ENCODE data around the gene BCAS3. TPM values are rescaled to one million over a fixed set of nuclear protein-coding genes. Genes with fewer than 3 reads are reported as not detected.
A peak's percentile ranks its signal among the peaks of the same experiment; 100 is the strongest.

The BCAS3 gene
- total RNA-seq, 1 experiment from 2014 or later: 14.3 TPM

GRCh38 chr17:61395983-61396585 is 718.4 kb downstream of the BCAS3 start:
- no peaks in the 10 kb centered on the region for H3K27me3 ChIP-seq (replicated peaks)
- peaks cover 12% of the 10 kb centered on the region for H3K36me3 ChIP-seq
- peaks cover 10% of the 10 kb centered on the region for H3K9me3 ChIP-seq (replicated peaks)
- no peak for DNase-seq (ENCODE audit: low read depth in 1 of 2, low spot score in 2 of 2)
- no peak overlapping the region for H3K4me3 ChIP-seq
- peaks cover 28% of the 10 kb centered on the region for H3K4me1 ChIP-seq (replicated peaks)
- H3K27ac ChIP-seq: no peak overlapping the region

DNA sequence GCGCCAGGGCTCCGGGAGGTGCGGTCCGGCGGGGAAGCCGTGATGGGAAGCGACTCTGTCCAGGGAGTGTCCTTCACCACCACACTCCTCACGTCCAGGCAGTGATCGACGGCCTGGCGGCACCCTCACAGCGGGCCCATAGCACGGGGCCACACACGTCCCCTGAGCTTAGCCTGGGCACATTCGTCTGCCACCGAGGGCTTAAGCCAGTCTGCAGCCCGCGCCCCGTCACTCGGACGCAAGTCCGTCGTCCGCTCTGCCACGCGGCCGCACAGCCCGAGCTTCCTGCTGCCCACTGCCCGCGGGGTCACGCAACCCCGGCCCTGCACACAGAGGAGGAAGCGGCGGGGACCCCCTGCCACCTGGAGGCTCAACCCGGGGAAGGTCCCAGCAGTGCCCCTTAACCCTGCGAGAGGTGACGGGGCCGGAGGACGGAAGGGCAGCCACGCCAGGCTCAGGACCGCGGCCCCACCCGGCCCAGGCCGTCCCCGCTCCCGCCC is 719.0 kb downstream of the BCAS3 start:
- DNase-seq (ENCODE audit: low read depth in 1 of 2, low spot score in 2 of 2): no peak
- H3K27ac ChIP-seq: no peak overlapping the region
- peaks cover 34% of the 10 kb centered on the region for H3K4me1 ChIP-seq (replicated peaks)
- peaks cover 10% of the 10 kb centered on the region for H3K9me3 ChIP-seq (replicated peaks)
- no peaks in the 10 kb centered on the region for H3K27me3 ChIP-seq (replicated peaks)
- H3K36me3 ChIP-seq: peaks cover 12% of the 10 kb centered on the region
- peak overlapping the region; percentile 36 for H3K4me3 ChIP-seq

GRCh38 chr17:61397086-61397842 is 719.6 kb downstream of the BCAS3 start:
- Histone ChIP-seq H3K27me3 (replicated peaks) (no peaks in the 10 kb centered on the region), H3K4me1 (replicated peaks) (peaks cover 38% of the 10 kb centered on the region), H3K4me3 (peak overlapping the region; percentile 36), H3K36me3 (peaks cover 17% of the 10 kb centered on the region), H3K9me3 (replicated peaks) (peaks cover 10% of the 10 kb centered on the region), H3K27ac (no peak overlapping the region)
- DNase-seq (ENCODE audit: low read depth in 1 of 2, low spot score in 2 of 2): no peak

DNA sequence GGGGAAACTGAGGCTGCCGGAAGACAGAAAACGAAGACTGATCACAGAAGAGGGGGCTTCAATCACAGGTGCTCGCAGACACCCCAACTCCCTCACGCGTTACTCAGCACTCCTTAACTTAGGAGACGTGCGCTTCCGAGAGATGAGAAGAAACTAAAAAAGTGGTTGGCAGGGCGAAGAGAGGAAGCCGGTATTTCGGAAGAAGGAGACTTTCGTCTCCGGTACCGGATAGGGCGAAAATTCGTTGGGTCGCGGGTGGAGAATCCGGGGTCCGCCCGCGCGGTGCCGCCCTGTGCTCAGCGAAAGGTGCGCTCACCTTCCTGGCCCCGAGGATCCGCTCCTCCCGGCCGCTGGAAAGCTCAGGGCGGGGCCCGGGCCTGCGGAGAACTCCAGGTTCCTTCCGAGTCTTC is 721.1 kb downstream of the BCAS3 start:
- peak overlapping the region; percentile 70 for H3K27ac ChIP-seq
- peaks cover 38% of the 10 kb centered on the region for H3K4me1 ChIP-seq (replicated peaks)
- DNase-seq (ENCODE audit: low read depth in 1 of 2, low spot score in 2 of 2): no peak
- peaks cover 25% of the 10 kb centered on the region for H3K36me3 ChIP-seq
- H3K4me3 ChIP-seq: peak overlapping the region; percentile 96
- peaks cover 10% of the 10 kb centered on the region for H3K9me3 ChIP-seq (replicated peaks)
- no peaks in the 10 kb centered on the region for H3K27me3 ChIP-seq (replicated peaks)

- H3K9me3 ChIP-seq (replicated peaks): peaks cover 13% of the 10 kb centered on the region
- no peaks in the 10 kb centered on the region for H3K27me3 ChIP-seq (replicated peaks)
- peaks cover 38% of the 10 kb centered on the region for H3K4me1 ChIP-seq (replicated peaks)
- H3K27ac ChIP-seq: peak within 1 kb of the TSS; percentile 70
- H3K4me3 ChIP-seq: peak within 1 kb of the TSS; percentile 96
- peak; percentile 86 to 95 for DNase-seq (ENCODE audit: low read depth in 1 of 2, low spot score in 2 of 2)
- peaks cover 32% of the 10 kb centered on the region for H3K36me3 ChIP-seq
Observed at GRCh38 chr17:61399131-61400065, 721.7 kb downstream of the BCAS3 start, which contains the start of gene TBX2. Gene TBX2, plus strand, starts transcription at chr17:61399843. Its CDS starts 334 bp downstream, at chr17:61400177.

- DNase-seq (ENCODE audit: low read depth in 1 of 2, low spot score in 2 of 2): peak in 1 of 2 experiments; percentile 50
- Histone ChIP-seq H3K4me3 (peak overlapping the region; percentile 96), H3K27ac (no peak overlapping the region), H3K9me3 (replicated peaks) (peaks cover 14% of the 10 kb centered on the region), H3K4me1 (replicated peaks) (peaks cover 38% of the 10 kb centered on the region), H3K27me3 (replicated peaks) (no peaks in the 10 kb centered on the region), H3K36me3 (peaks cover 40% of the 10 kb centered on the region)
Observed at GRCh38 chr17:61400066-61400716, 722.5 kb downstream of the BCAS3 start.

- no peak for DNase-seq (ENCODE audit: low read depth in 1 of 2, low spot score in 2 of 2)
- Histone ChIP-seq H3K4me3 (peak overlapping the region; percentile 96), H3K9me3 (replicated peaks) (peaks cover 14% of the 10 kb centered on the region), H3K4me1 (replicated peaks) (peaks cover 38% of the 10 kb centered on the region), H3K27me3 (replicated peaks) (no peaks in the 10 kb centered on the region), H3K27ac (no peak overlapping the region), H3K36me3 (peaks cover 46% of the 10 kb centered on the region)
Observed at GRCh38 chr17:61400717-61401388, 723.2 kb downstream of the BCAS3 start.

DNA sequence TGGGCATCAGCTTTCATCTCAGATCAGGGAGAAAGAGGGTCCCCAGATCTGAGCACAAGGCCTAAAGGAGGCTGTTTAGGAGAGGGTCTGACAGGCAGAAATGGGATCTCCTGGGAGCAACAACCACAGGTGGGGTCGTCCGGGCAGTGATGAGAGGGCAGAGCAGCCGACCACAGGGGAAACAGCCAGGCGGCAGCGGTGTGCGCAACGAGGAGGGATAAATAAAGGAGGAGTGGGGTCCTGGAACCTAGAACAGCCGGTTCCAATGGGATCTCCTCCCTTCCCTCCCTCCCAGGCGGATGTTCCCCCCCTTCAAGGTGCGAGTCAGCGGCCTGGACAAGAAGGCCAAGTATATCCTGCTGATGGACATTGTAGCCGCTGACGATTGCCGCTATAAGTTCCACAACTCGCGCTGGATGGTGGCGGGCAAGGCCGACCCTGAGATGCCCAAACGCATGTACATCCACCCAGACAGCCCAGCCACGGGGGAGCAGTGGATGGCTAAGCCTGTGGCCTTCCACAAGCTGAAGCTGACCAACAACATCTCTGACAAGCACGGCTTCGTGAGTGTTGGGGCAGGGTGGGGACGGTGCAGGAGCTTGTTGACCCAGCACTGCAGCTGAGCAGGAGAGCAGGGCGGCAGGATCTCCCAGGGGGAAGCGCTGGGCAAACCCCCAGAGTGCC is 723.9 kb downstream of the BCAS3 start:
- Histone ChIP-seq H3K9me3 (replicated peaks) (peaks cover 12% of the 10 kb centered on the region), H3K4me3 (peak overlapping the region; percentile 96), H3K27me3 (replicated peaks) (no peaks in the 10 kb centered on the region), H3K27ac (no peak overlapping the region), H3K36me3 (peaks cover 51% of the 10 kb centered on the region), H3K4me1 (replicated peaks) (peaks cover 36% of the 10 kb centered on the region)
- no peak for DNase-seq (ENCODE audit: low read depth in 1 of 2, low spot score in 2 of 2)

DNA sequence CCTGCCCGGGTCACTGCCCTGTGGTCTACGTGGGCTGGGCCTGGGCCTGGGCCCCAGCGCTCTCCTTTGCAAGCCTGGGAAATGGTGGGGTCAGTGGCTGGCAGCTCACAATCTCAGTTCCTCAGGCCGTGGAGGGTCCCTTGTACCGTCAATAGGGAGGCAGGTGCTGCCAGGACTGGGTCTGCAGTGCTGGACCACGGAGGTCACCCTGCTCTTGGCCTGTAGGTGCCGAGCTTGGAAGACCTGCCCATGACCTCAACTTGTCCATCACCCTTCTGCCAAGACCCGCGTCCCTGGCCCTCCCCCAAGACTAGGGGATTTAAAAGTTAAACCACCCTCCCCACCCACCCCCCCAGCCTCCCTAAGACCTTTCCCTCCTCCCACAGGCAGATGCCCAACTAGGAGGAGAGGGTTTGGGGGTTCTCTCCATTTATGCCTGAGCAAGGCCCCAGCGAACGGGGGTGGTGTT is 724.5 kb downstream of the BCAS3 start:
- no peaks in the 10 kb centered on the region for H3K27me3 ChIP-seq (replicated peaks)
- H3K4me3 ChIP-seq: no peak overlapping the region
- H3K36me3 ChIP-seq: peaks cover 50% of the 10 kb centered on the region
- peaks cover 30% of the 10 kb centered on the region for H3K4me1 ChIP-seq (replicated peaks)
- H3K9me3 ChIP-seq (replicated peaks): peaks cover 8% of the 10 kb centered on the region
- H3K27ac ChIP-seq: no peak overlapping the region
- no peak for DNase-seq (ENCODE audit: low read depth in 1 of 2, low spot score in 2 of 2)

DNA sequence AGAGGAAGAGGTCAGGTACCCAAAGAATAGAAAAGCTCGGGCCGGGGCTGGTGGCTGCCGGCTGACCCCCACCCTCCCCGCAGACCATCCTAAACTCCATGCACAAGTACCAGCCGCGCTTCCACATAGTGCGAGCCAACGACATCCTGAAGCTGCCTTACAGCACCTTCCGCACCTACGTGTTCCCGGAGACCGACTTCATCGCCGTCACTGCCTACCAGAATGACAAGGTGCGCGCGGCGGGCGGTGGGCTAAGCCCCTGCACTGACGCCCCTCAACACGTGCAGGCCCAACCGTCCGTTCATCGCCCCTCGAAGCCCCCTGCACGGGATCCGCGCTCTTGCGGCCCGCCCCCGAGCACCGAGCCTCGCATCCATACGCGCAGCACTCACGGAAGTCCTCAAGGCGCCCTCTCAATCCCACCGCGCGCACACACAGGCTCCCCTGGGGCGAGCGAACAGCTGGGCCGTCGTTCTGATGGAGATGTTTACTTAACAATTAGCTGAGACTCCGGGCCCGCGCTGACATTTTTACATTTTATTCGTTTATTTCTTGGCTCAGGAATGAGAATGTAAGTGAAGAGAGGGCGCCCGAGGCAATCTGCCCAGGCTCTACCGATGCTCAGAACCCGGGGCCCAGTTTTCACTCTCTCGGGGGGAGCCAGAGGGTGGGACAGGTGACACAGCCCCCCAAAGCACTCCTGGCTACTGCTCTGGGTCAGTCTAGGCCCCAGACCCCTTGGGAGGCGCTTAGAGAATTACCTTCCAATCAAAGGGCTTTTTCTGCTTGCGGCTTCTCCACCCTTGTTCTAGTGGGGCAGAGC is 725.5 kb downstream of the BCAS3 start:
- H3K27ac ChIP-seq: no peak overlapping the region
- no peak for DNase-seq (ENCODE audit: low read depth in 1 of 2, low spot score in 2 of 2)
- peaks cover 26% of the 10 kb centered on the region for H3K4me1 ChIP-seq (replicated peaks)
- H3K36me3 ChIP-seq: peaks cover 54% of the 10 kb centered on the region
- H3K4me3 ChIP-seq: no peak overlapping the region
- peaks cover 8% of the 10 kb centered on the region for H3K9me3 ChIP-seq (replicated peaks)
- no peaks in the 10 kb centered on the region for H3K27me3 ChIP-seq (replicated peaks)

GRCh38 chr17:61403801-61404662 is 726.4 kb downstream of the BCAS3 start:
- no peak overlapping the region for H3K4me3 ChIP-seq
- H3K27me3 ChIP-seq (replicated peaks): no peaks in the 10 kb centered on the region
- no peak for DNase-seq (ENCODE audit: low read depth in 1 of 2, low spot score in 2 of 2)
- peaks cover 20% of the 10 kb centered on the region for H3K4me1 ChIP-seq (replicated peaks)
- H3K27ac ChIP-seq: no peak overlapping the region
- peaks cover 57% of the 10 kb centered on the region for H3K36me3 ChIP-seq
- H3K9me3 ChIP-seq (replicated peaks): peaks cover 6% of the 10 kb centered on the region

Measured in SJSA1 (cell line).